ENCODE data around the gene ZNF492.
"Not testable (repeated sequence)": the region's sequence is repeated elsewhere in the genome, so short reads cannot be mapped to it uniquely, and the experiment has no call there.

The ZNF492 gene

DNA sequence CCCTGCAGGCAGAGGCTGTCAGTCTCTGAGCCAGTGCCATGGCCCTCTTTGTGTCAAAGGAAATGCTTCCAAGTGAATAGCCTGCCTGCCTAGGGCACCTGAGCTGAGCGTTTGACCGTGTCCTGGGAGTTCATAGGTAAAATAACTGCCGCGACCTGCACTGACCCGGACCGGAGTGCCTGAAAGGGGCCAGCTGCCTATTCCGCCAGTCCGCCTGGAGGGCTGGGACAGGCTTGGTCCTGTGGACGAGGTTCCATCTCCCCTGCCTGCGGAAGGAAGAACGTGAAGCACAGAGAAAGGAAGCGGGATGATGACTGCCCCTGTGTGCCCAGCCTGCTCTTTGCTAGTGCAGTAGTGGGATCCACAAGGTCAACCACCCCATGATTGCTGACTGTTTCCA, 17.5 kb upstream of the ZNF492 start:
- Histone ChIP-seq H3K27ac (no peak overlapping the region), H3K4me3 (no peak overlapping the region)

DNA sequence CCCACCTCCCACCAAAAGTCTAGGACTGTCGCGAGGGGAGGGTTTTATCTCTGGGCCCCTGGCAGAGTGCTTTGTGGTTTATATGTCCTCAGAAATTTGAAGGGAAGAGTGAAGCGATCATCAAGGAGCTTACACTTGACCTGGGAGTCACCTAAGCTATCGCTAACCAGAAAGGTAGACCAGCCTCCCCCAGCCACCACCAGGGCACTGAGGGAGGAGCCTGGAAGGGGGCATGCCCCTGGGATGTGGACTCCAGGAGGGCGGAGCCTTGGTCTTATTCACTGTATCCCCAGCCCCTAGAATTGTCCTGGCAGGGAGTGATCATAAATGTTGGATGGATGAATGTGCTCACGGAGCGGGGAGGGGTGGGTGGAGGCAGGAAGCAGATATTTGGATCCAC, 16.9 kb upstream of the ZNF492 start:
- not testable (repeated sequence) for H3K27ac ChIP-seq, H3K4me3 ChIP-seq

DNA sequence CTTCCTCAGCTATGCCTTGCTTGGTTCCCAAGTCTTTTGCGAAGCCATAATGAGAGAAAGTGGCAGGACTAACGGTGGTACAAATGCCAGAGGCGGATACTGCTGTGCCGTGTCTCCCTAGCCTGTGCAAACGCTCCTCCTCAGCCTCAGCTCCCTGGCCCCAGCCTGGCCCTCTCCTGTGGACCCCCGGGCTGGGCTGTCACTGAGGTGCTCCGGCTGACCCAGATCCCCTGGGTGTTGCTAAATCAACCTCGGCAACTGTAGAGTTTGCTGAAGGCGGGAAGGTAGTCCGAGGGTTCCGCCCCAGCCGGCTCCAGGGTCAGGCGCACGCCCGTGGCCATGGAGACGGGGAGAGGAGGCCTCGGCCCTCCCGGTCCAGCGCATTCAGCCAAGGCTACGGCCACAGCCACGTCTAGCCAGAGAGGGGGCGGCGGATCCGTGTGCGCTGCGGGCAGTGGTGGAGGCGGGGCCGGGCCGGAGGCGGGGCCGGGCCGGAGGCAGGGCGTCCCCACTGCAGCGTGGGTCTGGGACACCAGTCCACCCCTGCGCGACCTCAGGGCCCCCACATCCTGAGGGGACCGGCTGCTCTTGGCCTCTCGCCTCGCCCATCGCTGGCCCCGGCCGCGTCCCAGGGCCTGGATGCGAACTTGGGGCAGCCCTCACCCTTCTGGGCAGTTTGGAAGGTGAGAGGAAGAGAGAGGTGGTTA, 16.4 kb upstream of the ZNF492 start:
- Histone ChIP-seq H3K27ac (no peak overlapping the region), H3K4me3 (no peak overlapping the region)

GRCh38 chr19:22619371-22619770, 14.8 kb upstream of the ZNF492 start:
- Histone ChIP-seq H3K4me3 (no peak overlapping the region), H3K27ac (no peak overlapping the region)

DNA sequence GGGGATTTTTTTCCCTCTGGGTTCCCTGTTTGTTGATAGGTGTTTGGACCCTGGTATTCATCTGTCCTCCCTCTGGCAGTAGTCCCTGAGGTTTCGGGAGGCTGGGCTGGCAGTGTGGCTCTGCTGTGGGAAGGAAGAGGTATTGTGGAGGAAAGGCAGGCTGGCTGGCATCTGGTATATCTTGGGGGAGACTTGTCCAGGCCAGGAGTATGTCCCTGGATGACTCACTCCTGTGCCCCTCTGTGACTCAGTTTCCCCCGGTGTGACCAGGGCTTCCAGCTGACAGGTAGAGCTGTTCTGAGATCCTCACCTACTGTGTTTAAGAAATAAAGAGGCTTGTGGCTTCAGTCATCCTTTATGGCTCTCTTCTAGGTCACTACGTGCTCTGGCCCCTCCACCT, 14.2 kb upstream of the ZNF492 start:
- Histone ChIP-seq H3K27ac (no peak overlapping the region), H3K4me3 (no peak overlapping the region)

GRCh38 chr19:22620401-22620800, 13.7 kb upstream of the ZNF492 start:
- no peak overlapping the region for H3K27ac ChIP-seq
- H3K4me3 ChIP-seq = no peak overlapping the region

GRCh38 chr19:22620912-22621311, 13.2 kb upstream of the ZNF492 start:
- Histone ChIP-seq H3K4me3 (no peak overlapping the region), H3K27ac (no peak overlapping the region)

- H3K27ac ChIP-seq = no peak overlapping the region
- no peak overlapping the region for H3K4me3 ChIP-seq
Observed at GRCh38 chr19:22622020-22622419, 12.1 kb upstream of the ZNF492 start.

DNA sequence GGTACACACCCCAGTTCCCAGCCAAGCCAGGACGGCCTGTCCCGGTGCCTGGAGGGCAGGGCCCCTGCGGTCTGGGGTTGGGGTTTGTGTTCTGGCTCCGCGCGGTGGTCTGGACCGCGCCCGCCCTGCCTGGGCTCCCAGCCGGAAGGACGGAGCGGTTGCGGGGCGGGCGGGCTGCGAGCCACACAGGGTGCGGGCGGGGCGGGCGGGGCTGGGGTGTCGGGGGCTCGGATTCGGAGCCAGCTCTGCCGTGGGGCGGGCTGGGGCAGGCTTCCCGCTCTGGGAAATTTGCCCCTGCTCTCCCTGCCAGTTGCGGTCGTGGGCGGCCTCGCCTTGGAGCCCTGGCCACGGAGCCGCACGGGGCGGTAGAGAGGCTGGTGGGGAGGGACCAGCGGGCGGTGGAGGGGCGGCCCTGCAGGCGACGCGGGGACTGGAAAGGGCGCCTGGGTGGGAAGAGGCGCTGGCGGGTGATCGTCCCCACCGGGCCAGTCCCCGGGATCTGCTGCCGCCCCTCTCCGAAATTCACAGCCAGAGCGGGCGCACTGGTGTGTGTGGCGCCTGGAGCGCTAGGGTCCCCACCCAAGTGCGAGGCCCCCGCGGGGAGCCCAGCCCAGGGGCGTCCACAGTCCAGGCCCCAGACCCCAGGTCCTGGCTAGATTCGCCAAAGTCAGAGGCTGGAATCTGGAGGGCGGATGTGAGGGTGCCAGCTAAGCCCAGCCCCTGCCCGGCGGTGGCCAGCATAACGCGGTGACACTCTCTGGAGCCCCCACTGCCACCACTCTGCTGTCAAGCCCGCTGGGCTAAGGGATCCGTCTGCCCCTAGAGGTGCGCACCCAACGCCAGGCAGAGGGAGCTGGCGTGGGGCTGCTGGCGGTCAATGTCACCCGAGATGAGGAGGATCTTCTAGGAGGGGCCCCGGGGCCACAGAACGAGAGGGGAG, 11.0 kb upstream of the ZNF492 start:
- Histone ChIP-seq H3K4me3 (peak overlapping the region in 3 of 7 experiments; percentile 1 to 28 (median 23)), H3K27ac (no peak overlapping the region)

- Histone ChIP-seq H3K27ac (no peak overlapping the region), H3K4me3 (no peak overlapping the region)
Observed at GRCh38 chr19:22623841-22624221, 10.3 kb upstream of the ZNF492 start.

GRCh38 chr19:22625266-22626035, 8.7 kb upstream of the ZNF492 start:
- no peak overlapping the region for H3K27ac ChIP-seq
- H3K4me3 ChIP-seq = no peak overlapping the region

- H3K4me3 ChIP-seq = no peak overlapping the region
- H3K27ac ChIP-seq = no peak overlapping the region
Observed at GRCh38 chr19:22627526-22627925, 6.6 kb upstream of the ZNF492 start.

DNA sequence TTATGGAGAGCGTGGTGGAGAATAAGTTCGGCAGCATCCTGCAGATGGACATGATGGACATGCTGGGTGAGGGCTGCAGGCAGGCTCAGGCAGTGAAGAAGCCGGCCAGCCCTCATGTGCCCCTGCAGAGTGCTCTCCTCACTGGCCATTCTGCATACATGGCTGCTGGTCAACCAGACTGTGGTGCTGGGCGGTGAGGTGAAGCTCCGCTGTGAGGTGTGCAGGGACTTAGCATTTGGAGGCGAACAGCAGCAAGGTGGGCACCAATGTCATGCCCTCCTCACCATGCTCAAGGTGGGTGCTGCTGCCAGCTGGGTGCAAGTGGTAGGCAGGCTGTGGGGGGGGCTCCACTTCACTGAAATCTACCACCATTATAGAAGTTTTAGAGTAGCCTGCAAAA, 5.7 kb upstream of the ZNF492 start:
- no peak overlapping the region for H3K27ac ChIP-seq

DNA sequence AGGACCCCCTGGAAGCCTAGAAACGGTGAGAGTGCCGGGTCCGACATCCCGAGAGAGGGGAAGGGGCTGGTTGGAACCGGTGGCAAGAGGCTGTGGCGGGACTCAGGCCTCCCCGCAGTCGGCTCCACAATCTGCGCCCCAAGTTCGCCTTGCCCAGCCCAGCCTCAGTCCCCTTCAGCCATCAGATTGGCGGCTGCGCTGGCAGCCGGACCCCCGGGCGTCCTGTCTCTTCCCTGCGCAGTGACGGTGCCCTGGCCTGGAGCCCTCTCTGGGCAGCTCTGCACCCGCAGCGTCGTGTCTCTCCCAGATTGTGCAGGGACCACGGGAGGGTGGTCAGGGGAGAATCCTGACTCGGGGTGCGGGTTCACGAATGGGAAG, 315 bp downstream of the ZNF492 start:
- peak overlapping the region in 4 of 21 experiments; percentile 16 to 62 (median 48) for H3K27ac ChIP-seq
- peak overlapping the region; percentile 39 to 65 (median 58) for H3K4me3 ChIP-seq

More for the DNA sequence above, 5.7 kb upstream of the ZNF492 start:
- no peak overlapping the region for H3K4me3 ChIP-seq

DNA sequence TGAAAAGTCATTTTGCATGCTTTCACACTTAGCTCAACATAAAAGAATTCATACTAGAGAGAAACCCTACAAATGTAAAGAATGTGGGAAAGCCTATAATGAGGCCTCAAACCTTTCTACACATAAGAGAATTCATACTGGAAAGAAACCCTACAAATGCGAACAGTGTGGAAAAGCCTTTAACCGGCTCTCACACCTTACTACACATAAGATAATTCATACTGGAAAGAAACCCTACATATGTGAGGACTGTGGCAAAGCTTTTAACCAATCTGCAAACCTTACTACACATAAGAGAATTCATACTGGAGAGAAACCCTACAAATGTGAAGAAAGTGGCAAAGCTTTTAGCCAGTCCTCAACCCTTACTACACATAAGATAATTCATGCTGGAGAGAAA, 51.4 kb downstream of the ZNF492 start:
- not testable (repeated sequence) for H3K27ac ChIP-seq, H3K4me3 ChIP-seq

DNA sequence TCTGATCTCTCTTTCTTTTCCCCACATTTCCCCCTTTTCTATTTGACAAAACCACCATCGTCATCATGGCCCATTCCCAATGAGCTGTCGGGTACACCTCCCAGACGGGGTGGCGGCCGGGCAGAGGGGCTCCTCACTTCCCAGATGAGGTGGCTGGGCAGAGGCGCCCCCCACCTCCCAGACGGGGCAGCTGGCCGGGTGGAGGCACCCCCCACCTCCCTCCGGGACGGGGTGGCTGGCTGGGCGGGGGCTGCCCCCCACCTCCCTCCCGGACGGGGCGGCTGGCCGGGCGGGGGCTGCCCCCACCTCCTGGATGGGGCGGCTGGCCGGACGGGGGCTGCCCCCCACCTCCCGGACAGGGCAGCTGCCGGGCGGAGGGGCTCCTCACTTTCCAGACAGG, 68.5 kb downstream of the ZNF492 start:
- not testable (repeated sequence) for H3K27ac ChIP-seq, H3K4me3 ChIP-seq

GRCh38 chr19:22703096-22703495, 69.0 kb downstream of the ZNF492 start:
- H3K4me3 ChIP-seq, H3K27ac ChIP-seq: not testable (repeated sequence)

GRCh38 chr19:22708983-22709382, 74.9 kb downstream of the ZNF492 start:
- Histone ChIP-seq H3K27ac (no peak overlapping the region), H3K4me3 (no peak overlapping the region)
